Measurements from ENCODE around the gene CCDC32. TPM values are rescaled to one million over a fixed set of nuclear protein-coding genes. Genes with fewer than 3 reads are reported as not detected.

The CCDC32 gene
- total RNA-seq, 4 donors from 2014 or later: 18.2 to 39.3 (median 29.3) TPM

GRCh38 chr15:40555876-40556275, 9.0 kb downstream of the CCDC32 start:
- no peaks in the 10 kb centered on the region for H3K9me3 ChIP-seq
- no peak for DNase-seq
- H3K4me1 ChIP-seq: no peaks in the 10 kb centered on the region
- no peak overlapping the region for H3K4me3 ChIP-seq
- no peaks in the 10 kb centered on the region for H3K27me3 ChIP-seq
- TF ChIP-seq POLR2A (IDR thresholded peaks at IDR 0.05) (no peak), CTCF (IDR thresholded peaks at IDR 0.05) (no peak)
- no peak overlapping the region for H3K27ac ChIP-seq
- no peaks in the 10 kb centered on the region for H3K36me3 ChIP-seq
- intact Hi-C loops (cut with DNase I; ENCODE audit: low total_unique reads): no loop called here

- no peak overlapping the region for H3K27ac ChIP-seq
- DNase-seq: no peak
Measured at GRCh38 chr15:40554161-40554525, 10.7 kb downstream of the CCDC32 start.

GRCh38 chr15:40550341-40551037, 14.4 kb downstream of the CCDC32 start:
- Histone ChIP-seq H3K27me3 (no peaks in the 10 kb centered on the region), H3K36me3 (no peaks in the 10 kb centered on the region), H3K4me1 (no peaks in the 10 kb centered on the region), H3K9me3 (no peaks in the 10 kb centered on the region), H3K4me3 (no peak overlapping the region), H3K27ac (no peak overlapping the region)
- no peak for TF ChIP-seq CTCF (IDR thresholded peaks at IDR 0.05)
- no peak for TF ChIP-seq POLR2A (IDR thresholded peaks at IDR 0.05)
- intact Hi-C loops (cut with DNase I; ENCODE audit: low total_unique reads): no loop called here
- DNase-seq: no peak

More at GRCh38 chr15:40554161-40554525, 10.7 kb downstream of the CCDC32 start:
- no peaks in the 10 kb centered on the region for H3K36me3 ChIP-seq
- no peak overlapping the region for H3K4me3 ChIP-seq
- H3K4me1 ChIP-seq: no peaks in the 10 kb centered on the region
- TF ChIP-seq CTCF (IDR thresholded peaks at IDR 0.05): no peak
- TF ChIP-seq POLR2A (IDR thresholded peaks at IDR 0.05): no peak
- no peaks in the 10 kb centered on the region for H3K27me3 ChIP-seq
- no peaks in the 10 kb centered on the region for H3K9me3 ChIP-seq
- intact Hi-C loops (cut with DNase I; ENCODE audit: low total_unique reads): no loop called here

GRCh38 chr15:40549894-40550293, 14.9 kb downstream of the CCDC32 start:
- Histone ChIP-seq H3K36me3 (no peaks in the 10 kb centered on the region), H3K4me1 (no peaks in the 10 kb centered on the region), H3K27ac (no peak overlapping the region), H3K4me3 (no peak overlapping the region), H3K9me3 (no peaks in the 10 kb centered on the region), H3K27me3 (no peaks in the 10 kb centered on the region)
- intact Hi-C loops (cut with DNase I; ENCODE audit: low total_unique reads): no loop called here
- TF ChIP-seq POLR2A (IDR thresholded peaks at IDR 0.05) (no peak), CTCF (IDR thresholded peaks at IDR 0.05) (no peak)
- DNase-seq: no peak

- Histone ChIP-seq H3K36me3 (no peaks in the 10 kb centered on the region), H3K4me3 (no peak overlapping the region), H3K27me3 (no peaks in the 10 kb centered on the region), H3K9me3 (no peaks in the 10 kb centered on the region), H3K27ac (no peak overlapping the region), H3K4me1 (no peaks in the 10 kb centered on the region)
- intact Hi-C loops (cut with DNase I; ENCODE audit: low total_unique reads): no loop called here
- no peak for DNase-seq
- TF ChIP-seq CTCF (IDR thresholded peaks at IDR 0.05): no peak
- no peak for TF ChIP-seq POLR2A (IDR thresholded peaks at IDR 0.05)
Measured at GRCh38 chr15:40548610-40549009, 16.2 kb downstream of the CCDC32 start.

Measured in uterus (tissue), 4 donors.